KOPT-K1 (cell line): ENCODE results near the gene PTGER1.

Experiments used
- H3K27ac ChIP-seq: fragments of 200-600 bp; sonication (generic); 2 replicates; pipeline ENCODE4 v1.5.1; 2016; ENCODE audit warnings: antibody characterized with exemption, mild to moderate bottlenecking, low read depth, low read length; ENCODE audit not compliant: poor library complexity, severe bottlenecking
- H3K36me3 ChIP-seq: fragments of 200-600 bp; sonication (generic); 2 replicates; pipeline ENCODE4 v1.5.1; 2017; ENCODE audit warnings: antibody characterized with exemption, mild to moderate bottlenecking, low read length, moderate library complexity; ENCODE audit not compliant: insufficient read depth
- H3K9me3 ChIP-seq: fragments of 200-600 bp; sonication (generic); 2 replicates; pipeline ENCODE4 v1.5.1; 2017; ENCODE audit warnings: antibody characterized with exemption, low read length, mild to moderate bottlenecking; ENCODE audit not compliant: insufficient read depth, poor library complexity, severe bottlenecking

PTGER1 gene

GRCh38 chr19:14427461-14427860 is 47.7 kb downstream of the PTGER1 start:
- Histone ChIP-seq H3K9me3 (no peaks in the 10 kb centered on the region), H3K36me3 (no peaks in the 10 kb centered on the region), H3K27ac (no peak overlapping the region)

GRCh38 chr19:14425696-14426138 is 49.4 kb downstream of the PTGER1 start:
- Histone ChIP-seq H3K9me3 (no peaks in the 10 kb centered on the region), H3K36me3 (no peaks in the 10 kb centered on the region), H3K27ac (no peak overlapping the region)
